GM12878 (cell line): ENCODE data around the gene SLC35E1.

Experiments
- BMI1 ChIP-seq: fragments of 450-650 bp; IDR thresholded peaks from 2 replicates; pipeline ENCODE4 v1.6.1; 2016; ENCODE audit warnings: mild to moderate bottlenecking, moderate library complexity, borderline replicate concordance
- POLR2A ChIP-seq: IDR thresholded peaks from 2 replicates; pipeline ENCODE4 v1.6.1; 2011; ENCODE audit warnings: low read depth, mild to moderate bottlenecking, low read length
- POLR2AphosphoS2 ChIP-seq: IDR thresholded peaks from 2 replicates; pipeline ENCODE4 v1.6.1; 2011; ENCODE audit warnings: low read depth, mild to moderate bottlenecking, low read length, improper control_type of control experiment, moderate library complexity
- TF ChIP-seq, protein P1 (sequence below): fragments of 450-650 bp; IDR thresholded peaks from 2 replicates; pipeline ENCODE4 v1.6.1; 2017; ENCODE audit warnings: mild to moderate bottlenecking
- TF ChIP-seq, protein P2 (sequence below): IDR thresholded peaks from 2 replicates; pipeline ENCODE4 v1.6.1; 2012; ENCODE audit warnings: low read depth, low read length, improper control_type of control experiment

DNA sequence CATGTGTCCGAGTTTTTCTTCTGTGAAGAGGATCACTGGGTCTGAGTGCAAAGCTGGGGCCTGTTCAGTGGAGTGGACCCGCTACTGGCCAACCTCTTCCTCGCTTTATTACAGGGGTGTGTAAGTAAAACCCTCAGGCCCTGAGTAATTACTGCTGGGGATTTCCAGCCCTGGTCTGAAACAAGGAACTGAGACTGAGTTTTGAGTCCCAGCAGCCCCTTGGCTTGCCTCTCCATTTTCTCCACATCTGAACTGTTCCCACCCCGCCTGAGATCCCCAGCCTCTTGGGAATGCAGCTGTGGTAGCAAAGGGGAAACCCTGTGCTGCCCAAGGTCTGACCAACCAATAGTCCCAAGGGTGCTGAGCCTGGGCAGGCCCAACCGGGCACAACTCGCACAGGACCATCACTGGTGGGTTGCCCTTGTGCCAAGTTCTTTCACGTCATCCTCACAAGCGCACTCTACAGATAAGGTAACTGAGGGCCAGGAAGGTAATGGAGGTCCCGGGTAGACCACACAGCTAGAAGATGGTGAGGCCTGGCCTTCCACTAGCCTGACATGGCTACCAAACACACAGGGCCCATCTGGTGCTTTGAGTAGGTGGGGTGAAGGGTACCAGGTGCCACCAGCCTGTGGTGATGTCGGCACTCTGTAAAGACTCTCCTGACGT lies 13.7 kb upstream of the SLC35E1 start:
- TF ChIP-seq, protein P1, sequence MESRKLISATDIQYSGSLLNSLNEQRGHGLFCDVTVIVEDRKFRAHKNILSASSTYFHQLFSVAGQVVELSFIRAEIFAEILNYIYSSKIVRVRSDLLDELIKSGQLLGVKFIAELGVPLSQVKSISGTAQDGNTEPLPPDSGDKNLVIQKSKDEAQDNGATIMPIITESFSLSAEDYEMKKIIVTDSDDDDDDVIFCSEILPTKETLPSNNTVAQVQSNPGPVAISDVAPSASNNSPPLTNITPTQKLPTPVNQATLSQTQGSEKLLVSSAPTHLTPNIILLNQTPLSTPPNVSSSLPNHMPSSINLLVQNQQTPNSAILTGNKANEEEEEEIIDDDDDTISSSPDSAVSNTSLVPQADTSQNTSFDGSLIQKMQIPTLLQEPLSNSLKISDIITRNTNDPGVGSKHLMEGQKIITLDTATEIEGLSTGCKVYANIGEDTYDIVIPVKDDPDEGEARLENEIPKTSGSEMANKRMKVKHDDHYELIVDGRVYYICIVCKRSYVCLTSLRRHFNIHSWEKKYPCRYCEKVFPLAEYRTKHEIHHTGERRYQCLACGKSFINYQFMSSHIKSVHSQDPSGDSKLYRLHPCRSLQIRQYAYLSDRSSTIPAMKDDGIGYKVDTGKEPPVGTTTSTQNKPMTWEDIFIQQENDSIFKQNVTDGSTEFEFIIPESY = no peak
- no peak; the same call in none of the 2 replicates for TF ChIP-seq POLR2AphosphoS2
- TF ChIP-seq, protein P2, sequence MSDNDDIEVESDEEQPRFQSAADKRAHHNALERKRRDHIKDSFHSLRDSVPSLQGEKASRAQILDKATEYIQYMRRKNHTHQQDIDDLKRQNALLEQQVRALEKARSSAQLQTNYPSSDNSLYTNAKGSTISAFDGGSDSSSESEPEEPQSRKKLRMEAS = no peak
- peak; percentile 33; the same call in 1 of the 2 replicates for TF ChIP-seq POLR2A
- TF ChIP-seq BMI1 = no peak
